HK-2 (cell line): Measurements from ENCODE around the gene CTSA.
A peak's percentile ranks its signal among the peaks of the same experiment; 100 is the strongest.
"Not testable (repeated sequence)": the region's sequence is repeated elsewhere in the genome, so short reads cannot be mapped to it uniquely, and the experiment has no call there.

ENCODE experiments used
- DNase-seq: peaks from one replicate; pipeline ENCODE4 v3.0.0-alpha.2; 2018; ENCODE audit not compliant: unreplicated experiment

Gene CTSA

GRCh38 chr20:45866454-45866853 lies 24.7 kb upstream of the CTSA start:
- no peak for DNase-seq

- DNase-seq = no peak
Measured at GRCh38 chr20:45867136-45867818, 23.9 kb upstream of the CTSA start.

DNA sequence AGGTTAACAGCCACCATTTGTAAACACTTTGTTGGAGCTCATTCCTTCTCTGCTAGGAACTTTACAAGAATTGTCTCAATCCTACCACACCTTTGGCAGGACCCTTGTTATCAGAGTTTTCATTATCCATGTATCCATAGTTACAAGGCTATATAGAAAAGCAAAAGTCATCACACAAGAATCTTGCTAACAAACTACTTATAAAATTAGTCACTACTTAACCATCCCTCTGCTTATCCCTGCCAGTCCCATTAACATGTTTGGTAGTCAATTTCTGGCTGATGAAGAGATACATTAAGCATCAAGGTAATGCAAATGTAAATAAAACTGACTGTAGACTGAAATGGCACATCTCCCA lies 23.3 kb upstream of the CTSA start:
- no peak for DNase-seq

DNA sequence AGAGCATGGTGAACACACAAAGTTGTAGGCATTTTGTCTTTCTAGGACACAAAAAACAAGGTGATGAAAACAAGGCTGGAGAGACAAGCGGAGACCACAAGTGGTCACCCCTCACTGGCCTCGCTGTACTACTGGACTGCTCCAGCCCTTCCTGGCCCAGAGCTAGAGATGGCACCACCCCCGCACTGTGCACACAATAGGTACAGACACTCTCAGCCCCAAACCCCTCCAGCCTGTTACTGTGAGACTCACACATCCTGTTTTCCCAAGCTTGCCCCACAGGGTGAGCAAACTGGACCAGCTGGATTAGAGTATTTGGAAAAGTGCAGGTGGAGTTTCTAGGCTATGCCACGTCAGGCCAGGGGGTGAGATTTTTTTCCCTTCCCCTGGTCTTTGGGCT lies 18.5 kb upstream of the CTSA start:
- no peak for DNase-seq

- no peak for DNase-seq
Measured at GRCh38 chr20:45873409-45874103, 17.6 kb upstream of the CTSA start.

GRCh38 chr20:45874104-45874481 lies 17.0 kb upstream of the CTSA start:
- DNase-seq = not testable (repeated sequence)

DNA sequence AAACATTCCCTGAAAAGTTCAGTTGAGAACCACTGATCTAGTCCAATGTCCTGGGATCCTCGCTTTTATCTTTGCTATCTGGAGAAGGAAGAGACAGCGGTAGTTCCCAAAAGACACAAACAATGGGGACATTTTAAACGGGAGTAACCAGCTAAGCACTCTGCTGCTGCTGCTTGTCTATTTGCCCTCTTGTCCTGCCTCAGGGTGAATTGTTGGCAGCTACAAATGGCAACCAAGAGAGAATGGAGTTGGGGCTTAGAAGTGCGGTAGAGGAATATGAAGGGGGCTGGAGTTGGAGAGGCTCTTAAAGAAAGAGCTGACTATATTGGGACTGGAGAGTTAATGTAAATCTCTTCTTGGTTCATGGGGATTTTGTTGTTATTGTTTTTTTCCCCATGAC lies 16.6 kb upstream of the CTSA start:
- DNase-seq = no peak

GRCh38 chr20:45878076-45878761 lies 12.9 kb upstream of the CTSA start:
- DNase-seq = no peak

DNA sequence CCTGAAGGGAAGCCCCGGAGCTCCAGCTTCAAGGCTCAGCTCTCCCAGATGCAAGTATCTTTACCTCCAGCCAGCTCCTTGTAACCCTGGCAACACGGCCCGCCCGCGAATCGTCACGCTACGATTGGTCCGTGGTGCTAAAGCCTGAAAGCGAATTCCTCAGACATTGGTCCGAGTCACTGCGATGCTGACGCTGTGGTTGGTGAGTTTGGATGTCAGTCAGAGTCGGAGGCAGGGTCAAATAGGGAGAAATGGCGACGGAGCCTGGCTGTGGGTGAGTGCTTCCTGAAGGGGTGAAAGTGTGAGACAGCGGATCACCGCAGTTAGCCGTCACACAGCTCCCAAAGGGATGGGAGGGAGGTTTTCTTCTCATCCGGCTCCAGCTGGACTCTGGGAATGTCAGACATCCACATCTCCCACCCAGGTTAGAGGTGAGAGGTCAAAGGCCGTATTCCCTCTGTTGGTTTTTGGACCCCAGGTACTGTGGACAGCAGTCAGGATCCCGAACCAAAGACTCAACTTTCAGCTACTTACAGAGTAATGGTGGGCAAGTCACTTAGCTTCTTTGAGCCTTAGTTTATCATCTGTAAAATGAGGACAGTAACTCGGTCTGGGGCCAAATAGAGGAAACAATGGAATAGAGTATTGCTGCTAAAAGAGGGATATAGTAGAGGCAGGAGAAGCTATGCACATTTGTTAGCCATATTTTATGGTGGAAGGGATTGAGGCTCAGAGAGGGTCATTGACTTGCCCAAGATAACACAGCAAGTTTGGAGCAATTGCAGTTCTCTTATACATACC lies 9.9 kb upstream of the CTSA start, which contains the start of gene ZSWIM1:
Gene ZSWIM1 (plus strand): TSS at position 240 of the 801 bp plus-strand sequence. CDS start 1,366 bp downstream, outside the sequence.
- DNase-seq = peak; percentile 100

DNA sequence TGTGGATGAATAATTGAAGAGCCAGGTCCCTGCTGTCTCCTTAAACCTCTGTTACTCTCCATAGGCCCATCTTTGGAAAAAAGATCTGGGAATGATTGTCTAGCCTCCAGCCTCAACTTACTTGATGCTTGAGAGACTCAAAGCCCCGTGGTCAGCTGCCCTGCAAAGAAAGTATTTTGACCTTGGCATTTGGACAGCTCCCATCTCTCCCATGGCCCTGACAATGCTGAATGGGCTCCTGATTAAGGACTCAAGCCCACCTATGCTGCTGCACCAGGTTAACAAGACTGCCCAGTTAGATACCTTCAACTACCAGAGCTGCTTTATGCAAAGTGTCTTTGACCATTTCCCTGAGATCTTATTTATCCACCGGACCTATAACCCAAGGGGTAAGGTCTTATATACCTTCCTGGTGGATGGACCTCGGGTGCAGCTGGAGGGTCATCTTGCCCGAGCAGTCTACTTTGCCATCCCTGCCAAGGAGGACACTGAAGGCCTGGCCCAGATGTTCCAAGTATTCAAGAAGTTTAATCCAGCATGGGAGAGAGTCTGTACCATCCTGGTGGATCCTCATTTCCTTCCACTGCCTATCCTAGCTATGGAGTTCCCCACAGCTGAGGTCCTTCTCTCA lies 8.6 kb upstream of the CTSA start:
- DNase-seq = no peak

DNA sequence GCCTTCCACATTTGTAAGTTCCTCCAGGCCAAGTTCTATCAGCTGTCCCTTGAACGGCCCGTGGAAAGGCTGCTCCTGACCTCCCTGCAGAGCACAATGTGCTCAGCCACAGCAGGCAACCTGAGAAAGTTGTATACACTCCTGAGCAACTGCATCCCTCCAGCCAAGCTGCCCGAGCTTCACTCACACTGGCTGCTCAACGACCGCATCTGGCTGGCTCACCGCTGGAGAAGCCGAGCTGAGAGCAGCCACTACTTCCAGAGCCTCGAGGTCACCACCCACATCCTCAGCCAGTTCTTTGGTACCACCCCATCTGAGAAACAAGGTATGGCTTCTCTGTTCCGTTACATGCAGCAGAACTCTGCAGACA lies 8.1 kb upstream of the CTSA start:
- DNase-seq = no peak

GRCh38 chr20:45886590-45887345 lies 4.4 kb upstream of the CTSA start:
- DNase-seq = no peak

GRCh38 chr20:45887346-45887715 lies 3.8 kb upstream of the CTSA start, which contains the start of gene SPATA25:
SPATA25 (minus strand) TSS chr20:45887622; CDS start chr20:45887590, 32 bp downstream.
- DNase-seq = no peak

- DNase-seq = no peak
Measured at GRCh38 chr20:45888681-45889080, 2.5 kb upstream of the CTSA start.

DNA sequence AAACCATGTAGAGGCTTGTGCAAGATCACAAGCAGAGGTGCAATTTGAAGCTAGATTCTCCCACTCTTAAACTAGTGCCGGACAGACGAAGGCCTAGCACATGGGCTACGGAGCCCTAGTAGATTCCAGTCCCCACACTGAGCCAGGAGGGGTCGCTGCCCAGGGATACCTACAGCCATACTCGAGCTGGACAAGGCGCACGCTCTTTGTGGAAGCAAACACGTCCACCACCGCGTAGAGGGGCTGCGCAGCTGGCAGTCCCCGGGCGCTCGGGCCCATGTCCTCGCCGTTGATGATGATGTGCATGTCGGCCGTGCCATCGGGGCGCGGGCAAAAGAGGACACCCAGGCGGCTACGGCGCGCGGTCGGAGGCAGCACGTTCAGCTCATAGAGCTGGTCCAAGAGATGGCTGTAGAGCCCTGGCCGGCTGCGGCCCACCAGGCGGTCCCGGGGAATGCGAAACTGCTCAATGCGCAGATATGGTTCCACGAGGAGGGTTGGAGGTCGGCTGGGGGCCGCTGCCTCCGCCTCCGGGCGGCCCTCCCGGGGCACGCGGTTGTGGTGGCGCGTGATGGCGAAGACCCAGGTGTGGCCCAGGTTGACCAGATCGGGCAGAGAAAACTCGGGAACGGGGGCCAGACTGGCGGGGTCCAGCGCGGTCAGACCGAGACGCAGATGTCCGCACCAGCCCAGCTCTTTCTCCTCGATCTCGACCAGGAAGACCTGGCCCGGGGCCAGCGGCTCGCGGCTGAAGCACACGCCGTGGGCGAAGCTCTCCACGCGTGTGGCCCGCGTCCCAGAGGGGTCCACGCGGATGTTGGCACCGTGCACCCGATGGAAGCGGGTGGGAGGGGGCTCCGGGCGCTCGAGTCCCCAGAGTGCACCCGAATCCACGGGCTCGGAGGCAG lies 804 bp upstream of the CTSA start:
- DNase-seq = peak; percentile 92

- DNase-seq = peak; percentile 44
Measured at GRCh38 chr20:45892049-45892825, 1.1 kb downstream of the CTSA start.

- DNase-seq = no peak
Measured at GRCh38 chr20:45892828-45893500, 1.8 kb downstream of the CTSA start.

DNA sequence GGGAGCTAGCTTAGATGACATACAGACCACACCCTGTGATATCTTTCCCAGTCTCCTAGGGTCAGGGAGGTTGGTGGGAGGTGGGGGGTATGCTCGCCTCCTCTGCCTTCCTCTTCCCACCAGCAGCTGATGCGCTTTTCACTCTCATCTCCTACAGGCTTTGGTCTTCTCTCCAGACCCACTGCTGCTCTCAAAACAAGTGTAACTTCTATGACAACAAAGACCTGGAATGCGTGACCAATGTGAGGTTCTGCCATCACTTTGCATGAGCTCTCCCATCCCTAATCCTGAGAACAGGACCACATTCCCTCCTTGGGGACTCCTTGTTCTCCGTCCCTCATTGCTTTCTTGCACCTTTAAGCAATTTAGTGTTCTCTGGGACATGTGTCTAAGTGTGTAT lies 2.7 kb downstream of the CTSA start:
- DNase-seq = no peak

DNA sequence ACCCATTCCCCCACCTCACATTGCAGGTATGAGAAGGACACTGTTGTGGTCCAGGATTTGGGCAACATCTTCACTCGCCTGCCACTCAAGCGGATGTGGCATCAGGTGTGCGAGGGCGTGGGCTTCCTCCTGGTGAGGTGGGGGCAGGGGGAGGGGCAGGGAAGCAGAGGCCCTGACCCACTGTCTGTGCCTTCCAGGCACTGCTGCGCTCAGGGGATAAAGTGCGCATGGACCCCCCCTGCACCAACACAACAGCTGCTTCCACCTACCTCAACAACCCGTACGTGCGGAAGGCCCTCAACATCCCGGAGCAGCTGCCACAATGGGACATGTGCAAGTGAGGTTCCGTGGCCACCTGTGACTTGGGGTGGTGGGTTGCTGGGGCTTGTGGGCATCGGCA lies 3.7 kb downstream of the CTSA start:
- DNase-seq = no peak
